Effector CD4-positive, alpha-beta T cell (primary cell): Measurements from ENCODE around the gene ZMYND8.

Experiments used
- DNase-seq: peaks from one replicate; pipeline ENCODE4 v3.0.0-alpha.2; 2020

Gene ZMYND8

GRCh38 chr20:47353692-47354463 lies 2.6 kb downstream of the ZMYND8 start:
- DNase-seq: no peak

GRCh38 chr20:47353239-47353691 lies 3.2 kb downstream of the ZMYND8 start:
- no peak for DNase-seq

GRCh38 chr20:47352332-47353238 lies 3.9 kb downstream of the ZMYND8 start:
- DNase-seq: no peak

- no peak for DNase-seq
Measured at GRCh38 chr20:47351643-47352331, 4.7 kb downstream of the ZMYND8 start.

- no peak for DNase-seq
Measured at GRCh38 chr20:47350691-47351545, 5.6 kb downstream of the ZMYND8 start.

GRCh38 chr20:47350181-47350550 lies 6.3 kb downstream of the ZMYND8 start:
- no peak for DNase-seq

- DNase-seq: no peak
Measured at GRCh38 chr20:47349365-47350180, 6.9 kb downstream of the ZMYND8 start.

GRCh38 chr20:47348539-47349142 lies 7.9 kb downstream of the ZMYND8 start:
- DNase-seq: no peak

- DNase-seq: no peak
Measured at GRCh38 chr20:47347661-47348435, 8.7 kb downstream of the ZMYND8 start.

GRCh38 chr20:47346172-47346571 lies 10.3 kb downstream of the ZMYND8 start:
- no peak for DNase-seq

- no peak for DNase-seq
Measured at GRCh38 chr20:47345214-47345613, 11.3 kb downstream of the ZMYND8 start.

- DNase-seq: no peak
Measured at GRCh38 chr20:47343007-47343472, 13.5 kb downstream of the ZMYND8 start.

GRCh38 chr20:47338131-47338628 lies 18.3 kb downstream of the ZMYND8 start:
- no peak for DNase-seq

- no peak for DNase-seq
Measured at GRCh38 chr20:47337413-47337812, 19.1 kb downstream of the ZMYND8 start.

- no peak for DNase-seq
Measured at GRCh38 chr20:47336129-47336754, 20.3 kb downstream of the ZMYND8 start.

GRCh38 chr20:47335251-47336128 lies 21.0 kb downstream of the ZMYND8 start:
- no peak for DNase-seq

- no peak for DNase-seq
Measured at GRCh38 chr20:47334022-47334551, 22.4 kb downstream of the ZMYND8 start.
